Activated gamma-delta T cell treated with Interleukin-2 at 50 U/mL for 16 hours (primary cell): ENCODE results near the gene SKI.

ENCODE experiments used
- DNase-seq: peaks from one replicate; pipeline ENCODE4 v3.0.0-alpha.2; 2020

SKI gene

GRCh38 chr1:2298685-2299084 lies 70.6 kb downstream of the SKI start:
- DNase-seq = no peak

GRCh38 chr1:2299131-2299627 lies 71.1 kb downstream of the SKI start:
- DNase-seq = no peak

- DNase-seq = peak; percentile 75
Observed at GRCh38 chr1:2300004-2300771, 72.1 kb downstream of the SKI start.

GRCh38 chr1:2300851-2301606 lies 72.9 kb downstream of the SKI start:
- DNase-seq = peak; percentile 93

DNA sequence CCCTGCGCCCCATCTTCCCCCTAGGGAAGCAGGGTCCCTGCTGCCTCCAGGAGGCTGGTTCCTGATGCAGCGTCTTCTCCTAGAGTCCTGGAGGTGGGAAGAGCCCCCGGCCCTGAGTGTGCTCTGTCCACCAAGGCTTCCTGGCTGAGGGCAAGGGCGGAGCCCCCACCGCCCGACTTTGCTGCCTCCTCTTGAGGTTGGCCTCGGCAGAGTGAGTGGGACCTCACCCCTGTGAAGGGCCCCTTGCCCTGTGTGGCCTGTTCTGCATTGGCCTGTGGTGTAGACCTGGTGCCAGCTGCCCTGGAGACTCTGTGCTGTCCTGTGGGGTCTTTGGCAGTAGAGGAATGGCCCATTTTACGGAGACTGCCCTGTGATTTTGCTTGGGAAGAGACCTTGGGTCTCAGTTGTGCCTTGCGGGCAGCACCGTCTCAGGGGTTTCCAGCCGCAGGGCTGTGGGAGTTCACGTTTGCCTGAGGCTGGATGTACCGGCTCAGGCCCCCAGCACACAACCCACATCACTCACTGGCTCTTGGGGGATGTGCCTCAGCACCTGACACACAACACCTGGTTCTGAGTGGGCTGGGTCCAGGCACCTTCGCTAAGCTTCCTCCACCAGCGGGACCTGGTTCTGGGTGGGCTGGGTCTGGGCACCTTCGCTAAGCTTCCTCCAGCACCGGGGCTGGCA lies 73.6 kb downstream of the SKI start:
- DNase-seq = no peak

DNA sequence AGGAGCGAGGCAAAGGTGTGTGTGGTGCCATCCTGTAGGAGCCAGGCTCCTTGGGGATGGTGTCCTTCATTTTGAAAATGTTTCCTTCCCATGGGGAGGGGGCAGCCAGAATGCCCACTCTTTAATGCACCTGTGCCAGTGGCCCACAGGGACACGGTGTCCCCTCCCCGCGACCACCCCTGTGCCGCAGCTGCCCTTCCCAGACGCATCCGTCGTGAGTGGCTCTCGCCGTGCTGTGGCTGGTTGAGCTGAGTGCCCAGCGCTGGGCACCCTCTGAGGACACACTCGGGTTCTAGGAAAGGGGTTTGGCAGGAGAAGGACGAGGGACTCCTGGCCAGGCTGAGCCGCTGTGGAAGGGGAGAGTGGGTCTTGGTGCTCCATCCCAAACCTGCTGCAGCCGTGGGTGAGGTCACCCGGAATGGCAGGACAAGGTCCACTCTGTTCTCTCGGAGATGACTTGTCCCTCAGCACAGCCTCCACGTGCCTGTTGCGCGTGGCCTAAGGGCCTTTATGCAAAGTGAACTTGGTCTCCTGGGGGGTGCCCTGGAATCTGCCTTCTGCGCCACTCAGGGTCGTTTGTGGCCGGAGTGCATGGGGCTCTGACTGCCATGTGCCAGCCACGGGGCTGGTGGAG lies 74.3 kb downstream of the SKI start:
- DNase-seq = no peak

DNA sequence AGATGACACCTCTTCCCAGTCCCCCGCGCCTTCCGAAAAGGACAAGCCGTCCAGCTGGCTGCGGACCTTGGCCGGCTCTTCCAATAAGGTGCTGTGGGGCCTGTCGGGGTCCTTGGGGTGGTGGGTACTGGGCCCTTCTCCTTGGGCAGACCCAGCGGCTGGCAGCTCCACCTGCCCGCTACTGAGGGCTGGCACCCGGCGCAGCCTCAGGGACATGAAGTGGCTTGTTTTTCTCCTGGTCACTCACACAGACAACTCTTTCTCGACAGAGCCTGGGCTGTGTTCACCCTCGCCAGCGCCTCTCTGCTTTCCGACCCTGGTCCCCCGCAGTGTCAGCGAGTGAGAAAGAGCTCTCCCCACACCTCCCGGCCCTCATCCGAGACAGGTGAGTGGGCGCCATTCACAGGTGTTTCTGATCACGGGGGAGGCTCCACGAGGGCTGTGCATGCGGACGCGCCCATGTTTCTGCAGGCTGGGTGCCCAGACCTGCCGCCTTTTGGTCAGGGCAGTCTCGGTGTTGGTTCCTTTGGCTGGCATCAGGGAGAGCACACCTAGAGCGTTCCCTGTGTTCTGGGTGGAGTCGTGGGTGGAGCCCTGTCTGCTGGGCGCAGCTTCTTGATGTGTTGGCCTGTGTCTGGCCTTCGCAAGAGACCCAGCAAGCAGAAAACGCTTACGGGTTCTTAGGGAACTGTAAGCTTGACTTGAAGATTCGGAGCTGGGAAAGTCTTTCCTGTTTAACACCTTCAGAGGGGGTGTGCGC lies 75.1 kb downstream of the SKI start:
- DNase-seq = no peak

DNA sequence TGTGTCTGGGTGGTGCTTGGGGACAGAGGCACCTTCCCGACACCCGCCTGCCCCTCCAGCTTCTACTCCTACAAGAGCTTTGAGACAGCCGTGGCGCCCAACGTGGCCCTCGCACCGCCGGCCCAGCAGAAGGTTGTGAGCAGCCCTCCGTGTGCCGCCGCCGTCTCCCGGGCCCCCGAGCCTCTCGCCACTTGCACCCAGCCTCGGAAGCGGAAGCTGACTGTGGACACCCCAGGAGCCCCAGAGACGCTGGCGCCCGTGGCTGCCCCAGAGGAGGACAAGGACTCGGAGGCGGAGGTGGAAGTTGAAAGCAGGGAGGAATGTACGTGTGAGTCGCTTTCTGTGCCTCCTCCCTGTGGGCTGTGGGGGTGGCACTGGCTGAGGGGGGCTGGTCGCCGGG lies 75.7 kb downstream of the SKI start:
- DNase-seq = no peak

DNA sequence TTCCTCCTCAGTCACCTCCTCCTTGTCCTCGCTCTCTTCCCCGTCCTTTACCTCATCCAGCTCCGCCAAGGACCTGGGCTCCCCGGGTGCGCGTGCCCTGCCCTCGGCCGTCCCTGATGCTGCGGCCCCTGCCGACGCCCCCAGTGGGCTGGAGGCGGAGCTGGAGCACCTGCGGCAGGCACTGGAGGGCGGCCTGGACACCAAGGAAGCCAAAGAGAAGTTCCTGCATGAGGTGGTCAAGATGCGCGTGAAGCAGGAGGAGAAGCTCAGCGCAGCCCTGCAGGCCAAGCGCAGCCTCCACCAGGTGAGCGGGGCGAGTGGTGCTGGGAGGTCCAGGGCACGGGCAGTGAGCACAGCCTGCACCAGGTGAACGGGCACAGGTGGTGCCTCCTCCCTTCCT lies 76.2 kb downstream of the SKI start:
- DNase-seq = no peak

DNA sequence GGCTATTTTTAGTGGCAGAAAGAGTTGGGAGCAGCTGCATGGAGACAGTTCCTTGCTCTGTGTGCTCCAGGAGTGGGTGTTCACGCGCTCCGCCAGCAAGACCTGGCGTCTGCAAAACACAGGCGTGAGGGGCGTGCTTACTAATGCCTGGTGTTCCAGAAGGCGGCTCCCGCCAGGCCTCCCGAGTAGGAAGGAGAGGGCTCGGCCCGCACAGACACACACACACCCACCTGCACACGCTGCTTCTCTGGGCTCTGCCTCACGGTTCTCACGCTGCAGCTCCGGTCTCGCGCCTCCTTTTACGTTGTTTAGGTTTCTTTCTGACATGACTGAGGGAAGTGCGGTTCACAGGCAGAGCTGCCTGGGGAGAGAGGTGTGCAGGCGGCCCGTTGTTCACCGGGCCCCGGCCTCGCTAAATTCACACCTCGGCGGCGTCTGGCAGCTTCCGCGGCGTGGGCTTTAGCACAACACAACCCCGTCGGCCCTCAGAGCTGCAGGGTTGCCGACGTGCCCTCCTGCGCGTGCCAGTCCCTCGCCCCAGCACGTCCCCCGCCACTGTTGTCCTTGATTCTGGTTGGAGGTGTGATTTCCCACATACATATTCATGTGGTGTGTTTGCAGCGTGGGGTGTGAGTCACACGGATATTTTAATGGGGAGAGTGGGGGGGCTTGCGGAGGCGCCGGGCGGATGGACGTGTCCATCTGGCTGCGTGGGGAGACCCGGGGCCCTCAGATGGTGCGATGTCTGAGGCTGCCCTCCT lies 77.0 kb downstream of the SKI start:
- no peak for DNase-seq

GRCh38 chr1:2306151-2306978 lies 78.2 kb downstream of the SKI start:
- no peak for DNase-seq

- no peak for DNase-seq
Observed at GRCh38 chr1:2307064-2307605, 79.0 kb downstream of the SKI start.

DNA sequence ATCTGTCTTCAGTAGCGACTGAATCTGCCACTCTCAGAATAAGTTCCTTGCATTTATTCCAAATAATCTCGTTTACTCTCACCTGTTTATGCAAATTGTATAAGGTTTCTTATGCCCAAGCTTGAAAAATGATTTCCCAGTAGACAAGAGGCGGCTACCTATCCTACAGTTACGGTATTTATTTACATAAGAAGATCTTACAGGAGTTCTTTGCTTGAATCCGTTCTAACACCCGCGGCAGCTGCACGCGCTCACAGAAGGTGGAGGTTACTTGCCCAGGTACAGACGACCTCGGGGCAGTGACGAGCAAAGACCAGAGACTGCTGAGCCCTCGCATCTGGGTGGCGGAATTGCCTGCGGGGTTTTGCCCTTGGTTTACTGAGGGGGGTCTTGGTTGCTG lies 79.9 kb downstream of the SKI start:
- DNase-seq = no peak

DNA sequence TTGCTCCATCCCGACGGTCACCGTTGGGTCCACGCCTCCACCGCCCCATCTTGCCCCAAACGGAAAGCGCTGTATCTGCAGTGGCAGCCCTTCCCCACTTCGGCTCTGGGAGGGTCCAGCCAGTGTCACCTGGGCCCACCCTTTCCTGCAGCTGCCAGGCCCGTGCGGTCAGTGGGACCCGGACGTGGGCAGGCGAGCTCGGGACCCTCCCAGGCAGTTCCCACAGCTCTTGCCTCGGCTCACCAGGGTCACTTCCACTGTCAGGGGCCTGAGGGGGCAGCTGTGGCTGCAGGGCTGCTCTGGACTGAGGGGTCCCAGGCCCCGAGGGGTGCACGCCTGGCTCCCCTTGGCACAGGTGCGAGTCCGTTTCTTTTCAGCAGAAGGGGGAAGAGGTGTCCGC lies 80.7 kb downstream of the SKI start:
- no peak for DNase-seq

- no peak for DNase-seq
Observed at GRCh38 chr1:2310332-2311183, 82.4 kb downstream of the SKI start.

DNA sequence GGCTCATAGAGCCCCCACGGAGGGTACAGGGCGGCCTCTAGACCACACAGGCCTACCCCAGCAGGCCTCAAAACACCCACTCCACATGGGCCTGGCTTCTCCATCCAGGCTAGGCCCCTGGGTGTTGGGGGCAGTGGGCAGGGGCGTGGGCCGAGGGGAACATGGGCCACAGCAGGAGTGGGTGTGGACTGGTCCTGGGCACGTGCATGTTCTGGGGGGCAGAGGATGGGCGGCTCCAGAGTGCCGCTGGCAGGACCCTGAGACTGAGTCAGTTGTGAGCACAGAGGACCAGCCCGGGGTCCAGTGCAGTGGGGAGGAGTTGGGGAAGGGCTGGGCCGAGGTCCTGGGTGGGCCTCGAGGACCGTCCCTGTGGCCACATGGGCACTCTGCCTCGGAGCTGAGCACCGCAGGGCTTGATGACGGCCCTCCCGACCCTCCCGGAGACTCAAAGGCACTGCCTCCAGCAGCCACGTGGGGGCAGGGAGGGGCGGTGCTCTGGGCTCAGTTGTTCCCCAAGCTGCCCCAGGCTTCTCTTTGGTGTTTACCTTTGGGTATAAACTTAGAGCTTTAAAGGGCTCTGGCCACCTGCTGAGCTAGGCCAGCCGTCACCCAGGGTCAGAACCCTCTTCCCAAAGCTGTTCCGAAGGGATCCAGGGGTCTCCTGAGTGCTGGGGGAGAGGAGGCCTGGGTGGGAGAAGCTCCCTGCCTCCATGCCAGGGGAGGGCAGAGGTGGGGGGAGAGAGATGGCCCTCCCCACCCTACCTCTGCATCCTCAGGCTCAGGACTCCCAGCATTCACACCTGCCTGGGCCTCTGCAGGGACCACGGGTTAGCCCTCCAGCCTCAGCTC lies 83.3 kb downstream of the SKI start:
- DNase-seq = peak; percentile 60

- no peak for DNase-seq
Observed at GRCh38 chr1:2312160-2312514, 84.0 kb downstream of the SKI start.

DNA sequence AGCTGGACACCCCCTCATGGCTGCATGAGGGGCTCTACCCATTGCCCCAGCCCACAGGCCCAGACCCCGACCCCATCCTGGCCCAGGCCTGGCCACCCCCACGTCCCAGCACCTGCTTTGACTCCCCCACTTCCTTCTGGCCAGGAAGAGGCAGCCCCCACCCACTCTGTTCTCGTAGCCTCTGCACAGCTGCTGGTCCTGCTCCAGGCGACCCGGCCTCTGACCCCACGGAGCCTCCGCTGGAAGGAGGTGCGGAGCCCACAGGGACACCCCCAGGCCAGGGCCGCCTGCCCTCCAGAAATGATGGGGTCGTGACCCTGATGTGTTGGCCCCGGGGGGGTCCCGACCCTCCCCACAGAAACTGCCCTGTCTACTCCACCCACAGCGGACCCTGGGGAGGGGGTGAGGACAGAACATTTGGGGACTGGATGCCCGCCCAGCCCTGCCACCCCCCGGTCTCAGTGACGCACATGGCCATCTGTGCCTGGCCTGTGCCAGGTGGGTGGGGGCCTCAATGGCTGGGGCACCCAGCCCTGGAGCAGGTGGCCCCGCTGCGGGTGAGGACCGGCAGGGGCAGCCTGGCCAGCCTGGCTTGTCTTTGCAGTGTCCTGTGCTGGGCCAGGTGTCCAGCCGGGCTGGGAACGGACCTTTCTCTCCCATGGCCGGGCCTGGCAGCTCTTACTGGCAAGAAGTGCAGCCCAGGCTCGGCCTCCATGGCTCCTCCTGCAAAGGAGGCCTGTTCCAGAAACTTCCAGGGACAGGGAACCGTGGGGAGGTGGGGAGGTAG lies 84.6 kb downstream of the SKI start:
- no peak for DNase-seq
